ENCODE measurements around the gene PSMB5.
A peak's percentile ranks its signal among the peaks of the same experiment; 100 is the strongest.
"Not testable (repeated sequence)": the region's sequence is repeated elsewhere in the genome, so short reads cannot be mapped to it uniquely, and the experiment has no call there.

Gene PSMB5

DNA sequence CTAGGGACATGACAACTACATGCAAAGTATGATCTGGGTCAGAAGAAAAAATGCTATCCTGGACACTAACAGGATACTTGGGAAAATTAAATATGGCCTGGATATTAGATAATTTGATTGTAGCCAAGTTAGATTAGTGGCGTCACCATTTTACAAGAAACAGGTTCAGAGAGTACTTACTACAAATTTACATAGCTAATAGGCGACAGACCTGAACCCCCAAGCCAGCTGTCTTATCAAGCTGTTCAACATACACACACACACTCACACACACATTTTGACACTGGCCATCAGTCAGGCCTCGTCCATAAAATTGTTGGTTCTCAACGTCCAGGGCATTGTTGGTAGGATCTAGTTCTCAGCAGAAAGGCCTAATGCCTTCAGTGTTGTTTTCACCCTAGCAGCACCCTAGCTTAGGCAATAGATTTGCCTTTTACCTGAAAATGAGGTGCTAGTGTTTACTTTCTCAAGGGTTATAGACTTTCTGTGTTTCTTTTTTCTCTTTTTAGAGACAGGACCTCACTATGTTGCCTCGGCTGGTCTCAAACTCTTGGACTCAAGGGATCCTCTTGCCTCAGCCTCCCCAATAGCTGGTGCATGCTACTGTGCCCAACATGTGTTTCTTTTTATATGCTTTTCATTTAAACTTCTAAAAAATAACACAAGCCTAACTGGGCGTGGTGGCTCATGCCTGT lies 21.5 kb downstream of the PSMB5 start:
- no peak for DNase-seq

- peak; percentile 76 for DNase-seq
These were observed 24.6 kb downstream of the PSMB5 start, which contains the start of gene C14orf93 for GRCh38 chr14:23009939-23010726. C14orf93 (minus strand) TSS chr14:23010143; CDS start chr14:22999023, 11,120 bp downstream.

DNA sequence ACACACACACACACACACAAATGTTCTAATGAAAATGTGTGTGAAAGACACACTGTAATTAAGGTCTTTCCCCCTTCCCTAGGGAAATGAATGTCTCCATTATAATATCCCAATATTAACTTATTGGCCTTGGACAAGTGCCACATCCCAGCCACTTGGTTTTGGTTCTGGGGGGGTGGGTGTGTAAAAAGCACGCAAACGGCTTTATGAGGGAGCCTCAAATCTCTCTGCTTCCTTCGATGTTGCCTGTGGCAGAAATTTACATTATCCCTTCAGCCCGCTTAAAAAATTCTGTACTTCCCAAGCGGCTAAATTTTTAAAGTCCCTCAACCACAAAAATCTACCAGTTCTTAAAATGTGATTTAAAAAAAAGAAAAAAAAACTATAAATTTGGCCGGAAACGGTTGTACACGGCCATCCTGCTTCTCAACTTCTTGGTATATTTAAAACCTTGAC lies 25.2 kb downstream of the PSMB5 start:
- DNase-seq: no peak

GRCh38 chr14:23008831-23009230 lies 25.9 kb downstream of the PSMB5 start:
- no peak for DNase-seq

GRCh38 chr14:23006544-23007419 lies 27.9 kb downstream of the PSMB5 start:
- peak; percentile 95 for DNase-seq

GRCh38 chr14:23006188-23006534 lies 28.5 kb downstream of the PSMB5 start:
- no peak for DNase-seq

- no peak for DNase-seq
These were observed 29.1 kb downstream of the PSMB5 start for GRCh38 chr14:23005451-23006187.

DNA sequence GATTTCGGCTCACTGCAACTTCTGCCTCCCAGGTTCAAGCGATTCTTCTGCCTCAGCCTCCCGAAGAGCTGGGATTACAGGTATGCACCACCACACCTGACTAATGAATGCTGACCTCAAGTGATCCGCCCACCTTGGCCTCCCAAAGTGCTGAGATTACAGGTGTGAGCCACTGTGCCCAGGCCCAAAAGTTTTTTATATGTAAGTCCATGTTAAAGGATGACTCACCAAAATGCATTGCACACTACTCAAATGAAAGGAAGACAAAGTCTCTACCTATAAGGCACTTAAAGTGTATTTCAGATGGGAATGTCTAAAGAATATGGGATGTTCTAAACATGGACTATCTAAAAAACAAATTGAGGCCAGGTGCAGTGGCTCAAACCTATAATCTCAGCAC lies 30.4 kb downstream of the PSMB5 start:
- DNase-seq: not testable (repeated sequence)

DNA sequence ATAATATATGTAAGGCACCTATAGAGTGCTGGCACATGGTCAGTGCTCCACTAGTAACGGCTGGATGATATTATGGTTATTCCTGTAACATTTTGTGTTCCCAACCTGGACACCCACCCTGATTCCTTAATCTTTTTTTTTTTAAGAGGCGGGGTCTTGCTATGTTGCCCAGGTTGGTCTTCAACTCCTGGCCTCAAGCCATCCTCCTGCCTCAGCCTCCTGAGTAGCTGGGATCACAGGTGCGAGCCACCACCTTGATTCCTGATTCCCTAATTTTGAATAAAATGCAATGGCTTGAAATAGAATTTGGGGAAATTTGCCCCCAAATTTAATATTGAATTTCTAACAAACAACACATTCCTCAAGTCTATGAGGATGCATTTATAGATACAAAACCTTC lies 32.1 kb downstream of the PSMB5 start:
- DNase-seq: no peak

- no peak for DNase-seq
These were observed 33.8 kb downstream of the PSMB5 start for GRCh38 chr14:23000860-23001259.

DNA sequence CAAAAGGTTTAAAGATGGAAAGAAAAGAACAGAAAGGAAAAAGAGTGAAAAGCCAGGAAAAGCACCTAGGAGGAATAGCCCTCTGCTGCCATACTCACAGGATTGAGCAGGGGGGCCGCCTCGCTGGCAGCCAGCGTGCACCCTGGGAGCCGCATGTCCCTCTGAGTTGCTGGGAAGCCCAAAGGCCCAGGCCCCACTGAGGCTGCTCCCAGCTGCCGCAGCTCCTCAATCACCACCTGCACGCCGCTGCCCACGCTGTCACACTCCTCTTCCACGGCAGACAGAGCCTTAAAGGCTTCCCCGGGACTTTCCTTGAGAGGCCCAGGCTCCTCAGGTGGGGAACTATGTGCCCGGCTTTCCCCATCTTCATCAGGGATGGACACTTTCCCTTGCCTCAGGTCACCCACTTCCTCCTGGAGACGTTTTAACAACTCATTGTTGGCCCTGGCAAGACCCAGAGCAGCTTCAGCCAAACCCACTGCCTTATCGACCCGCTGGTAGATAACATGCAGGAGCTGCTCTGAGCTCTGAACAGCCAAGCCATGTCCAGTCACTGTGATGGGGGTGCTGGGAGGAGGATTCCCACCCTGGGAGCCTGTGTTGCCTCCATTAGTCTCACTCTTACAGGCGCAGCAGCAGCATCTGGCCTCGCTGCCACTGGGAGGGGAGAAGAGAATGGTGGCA lies 36.2 kb downstream of the PSMB5 start:
- DNase-seq: no peak

DNA sequence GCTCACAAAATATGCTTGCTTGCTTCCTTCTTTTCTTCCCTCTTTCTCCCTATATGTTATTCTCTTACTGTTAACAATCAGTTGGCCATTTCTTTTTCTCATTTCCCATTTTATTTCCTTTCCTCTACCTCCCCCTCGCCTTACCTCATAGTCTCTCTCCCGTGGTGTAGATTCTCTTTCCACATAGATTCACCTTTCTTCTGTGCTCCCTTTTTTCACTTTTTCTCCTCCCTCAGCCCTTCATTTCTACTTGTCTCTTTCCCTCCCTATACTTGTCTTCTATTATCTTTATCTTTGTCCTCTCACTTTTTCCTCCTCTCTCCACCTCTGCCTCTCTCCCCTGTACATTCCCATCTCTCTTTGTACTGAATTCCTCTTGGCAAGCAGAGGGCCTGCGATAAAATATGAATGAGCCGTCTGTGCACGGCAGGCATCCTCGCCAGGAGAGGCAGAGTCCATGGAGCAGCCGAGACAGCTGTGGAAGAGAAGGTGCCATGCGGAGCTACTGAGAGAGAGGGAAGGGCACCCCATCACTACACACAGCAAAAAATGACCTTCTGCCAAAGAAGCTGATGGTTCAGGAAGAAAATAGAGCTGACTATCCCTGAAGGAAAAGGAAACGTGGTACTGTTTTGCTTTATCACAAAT lies 36.9 kb downstream of the PSMB5 start:
- DNase-seq: no peak

- no peak for DNase-seq
These were observed 37.7 kb downstream of the PSMB5 start for GRCh38 chr14:22996768-22997654.

DNA sequence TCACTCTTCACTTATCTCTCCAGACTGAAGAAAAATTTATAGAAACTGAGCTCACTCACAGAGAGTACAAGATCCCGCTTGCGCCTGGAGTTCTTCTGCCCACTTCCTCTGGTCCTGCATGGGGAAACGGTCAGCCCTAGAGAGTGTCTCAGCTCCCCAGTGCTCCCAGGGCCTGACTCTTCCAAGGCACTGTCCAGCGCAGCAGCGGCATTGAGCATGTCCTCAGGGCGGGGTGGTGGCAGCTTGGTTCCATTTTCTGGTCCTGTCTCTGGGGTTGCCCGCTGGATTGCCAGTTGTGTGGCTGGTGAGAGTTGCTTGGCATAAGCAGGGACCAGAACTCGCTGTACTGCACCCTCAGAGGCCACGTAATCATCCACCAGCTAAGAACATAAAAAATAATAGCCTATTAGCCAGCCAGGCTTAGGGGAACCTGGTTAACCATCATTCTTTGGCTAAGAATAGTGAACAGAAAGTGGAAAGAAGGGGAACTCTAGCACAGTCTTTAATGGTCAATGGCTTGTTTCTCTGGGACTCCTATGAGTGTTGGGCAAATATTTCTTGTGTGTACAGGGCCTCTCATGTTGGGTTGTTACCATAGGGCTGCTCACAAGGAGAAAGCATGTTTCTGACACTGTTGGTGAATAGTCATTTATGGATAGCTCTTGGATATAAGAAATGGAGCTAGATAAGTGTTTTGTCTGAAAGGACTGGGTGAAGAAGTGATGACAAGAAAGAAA lies 38.6 kb downstream of the PSMB5 start:
- DNase-seq: no peak

DNA sequence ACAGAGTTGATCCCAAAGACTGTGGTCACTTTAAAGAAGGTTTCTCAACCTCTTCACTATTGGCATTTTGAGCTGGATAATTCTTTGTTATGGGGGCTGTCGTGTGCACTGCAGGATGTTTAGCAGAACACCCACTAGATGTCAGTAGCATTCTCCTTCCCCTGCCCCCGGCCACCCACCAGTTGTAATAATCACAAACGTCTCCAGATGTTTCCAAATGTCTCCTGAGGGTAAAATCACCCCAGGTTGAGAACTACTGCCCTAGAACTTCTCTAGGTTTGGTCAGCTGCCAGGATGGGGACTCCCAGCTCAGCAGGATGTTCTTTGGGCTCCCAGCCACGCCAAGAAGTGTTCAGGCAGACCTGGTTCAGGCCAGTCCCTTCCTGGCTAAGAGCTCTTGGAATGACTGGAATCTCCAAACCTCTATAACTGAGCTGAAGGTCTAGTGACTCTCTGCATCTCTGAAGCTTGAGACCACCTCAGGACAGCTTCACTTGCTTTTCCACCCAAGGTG lies 39.9 kb downstream of the PSMB5 start:
- DNase-seq: peak; percentile 26

- DNase-seq: no peak
These were observed 41.2 kb downstream of the PSMB5 start for GRCh38 chr14:22993517-22993916.

DNA sequence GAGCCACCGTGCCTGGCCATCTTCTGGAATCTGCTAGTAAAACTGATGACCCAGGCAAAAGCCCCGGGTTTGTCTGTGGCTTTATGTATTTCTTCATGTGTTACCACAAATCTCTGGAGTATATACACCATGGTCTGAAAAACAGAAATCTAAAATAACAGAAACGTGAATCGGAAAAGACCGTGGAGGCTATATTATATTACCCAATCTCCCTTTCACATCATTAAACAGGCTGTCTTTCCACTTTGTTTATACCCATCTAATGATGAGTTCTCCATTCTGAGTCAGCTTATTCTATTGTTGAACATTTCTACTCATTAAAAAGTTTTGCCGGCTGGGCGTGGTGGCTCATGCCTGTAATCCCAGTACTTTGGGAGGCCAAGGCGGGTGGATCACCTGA lies 42.8 kb downstream of the PSMB5 start:
- DNase-seq: no peak

- DNase-seq: no peak
These were observed 47.4 kb downstream of the PSMB5 start for GRCh38 chr14:22987291-22987690.

DNA sequence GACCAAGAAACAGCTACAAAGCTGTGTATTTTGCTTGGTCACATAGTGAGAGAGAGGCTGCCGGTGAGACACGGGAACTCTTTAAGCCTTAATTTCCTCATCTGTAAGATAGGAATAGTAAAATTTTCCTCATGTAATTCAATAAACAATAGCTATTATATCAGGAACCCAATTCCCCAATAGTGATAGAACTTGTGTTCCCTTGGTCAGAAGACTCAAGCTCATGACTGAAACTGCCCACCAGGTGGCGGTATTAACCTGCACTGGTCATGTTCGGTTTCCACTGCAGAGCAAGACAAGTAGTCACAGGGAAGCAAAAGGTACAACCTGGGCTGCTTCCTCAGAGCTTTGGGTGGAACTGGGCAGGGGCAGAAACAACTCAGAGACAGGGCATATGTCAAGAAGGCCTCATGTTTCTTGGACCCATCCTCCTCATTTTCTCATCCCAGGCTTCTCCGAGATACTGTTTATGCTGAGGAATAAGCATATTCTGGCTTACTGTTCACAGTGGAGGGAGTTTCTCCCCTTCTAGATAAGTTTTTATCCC lies 48.1 kb downstream of the PSMB5 start:
- DNase-seq: peak; percentile 90
